Stomach (tissue), 4 donors: ENCODE results near the gene CCDC160.
"Not testable (repeated sequence)": the region's sequence is repeated elsewhere in the genome, so short reads cannot be mapped to it uniquely, and the experiment has no call there.

Source experiments
- CTCF ChIP-seq, 7 experiments: fragments of 450-650 bp in 4 of 7; fragments of 200-600 bp in 3 of 7; sonication (generic) in 3 of 7; IDR thresholded peaks; one replicate each; pipeline ENCODE4 v1.5.1; 2016 to 2019; ENCODE audit warnings: antibody characterized with exemption in 7 of 7, control low read depth in 2 of 7, mild to moderate bottlenecking in 1 of 7
- EP300 ChIP-seq: sonication (generic); formaldehyde crosslinking; IDR thresholded peaks from one replicate; pipeline ENCODE4 v1.6.1; 2017; ENCODE audit warnings: antibody characterized with exemption
- POLR2A ChIP-seq, 4 donors: fragments of 450-650 bp; IDR thresholded peaks; one replicate each; pipeline ENCODE4 v1.6.1; 2016; ENCODE audit warnings: antibody characterized with exemption in 4 of 4, control low read depth in 2 of 4, mild to moderate bottlenecking in 1 of 4, moderate library complexity in 1 of 4
- POLR2AphosphoS5 ChIP-seq, 3 donors: sonication (generic); formaldehyde crosslinking; IDR thresholded peaks; one replicate each; pipeline ENCODE4 v1.6.1; 2016; ENCODE audit warnings: antibody characterized with exemption in 3 of 3

GRCh38 chrX:134238144-134238543, 1.2 kb downstream of the CCDC160 start:
- not testable (repeated sequence) for TF ChIP-seq CTCF (IDR thresholded peaks at IDR 0.05); POLR2A (IDR thresholded peaks at IDR 0.05); POLR2AphosphoS5 (IDR thresholded peaks at IDR 0.05); EP300
